ENCODE measurements around the gene RND3.

GRCh38 chr2:150472511-150472899, 15.0 kb downstream of the RND3 start:
- TF ChIP-seq CTCF (conservative IDR thresholded peaks at IDR 0.05; ENCODE audit: low read length) (no peak), EZH2phosphoT487 (IDR thresholded peaks at IDR 0.05; ENCODE audit: borderline replicate concordance, low read depth, low read length) (no peak)
